Psoas muscle (tissue), 8 donors: ENCODE measurements around the gene RPS6KA2. TPM values are rescaled to one million over a fixed set of nuclear protein-coding genes. Genes with fewer than 3 reads are reported as not detected.

Experiments
- ATAC-seq, 4 donors: fragments of 200-7000 bp; cut with Tn5 transposase; one replicate each; pipeline ENCODE4 v1.9.1; 2020; ENCODE audit warnings: moderate library complexity in 3 of 4, mild to moderate bottlenecking in 2 of 4
- DNase-seq, 2 donors: peaks; one replicate each; pipeline ENCODE4 v3.0.0-alpha.2; 2020
- H3K27ac ChIP-seq: fragments of 200-600 bp; one replicate; pipeline ENCODE4 v1.8.0; 2022
- H3K27me3 ChIP-seq, 3 donors: fragments of 200-600 bp in 1 of 3; one replicate each; pipeline versions ENCODE4 v1.6.1 to v1.8.0; 2013 to 2022; ENCODE audit warnings: low read length in 2 of 3, mild to moderate bottlenecking in 2 of 3, moderate library complexity in 1 of 3; ENCODE audit not compliant: insufficient read depth in 3 of 3
- H3K36me3 ChIP-seq, 2 donors: fragments of 200-600 bp in 1 of 2; one replicate each; pipeline versions ENCODE4 v1.6.1 to v1.8.0; 2013 to 2022; ENCODE audit warnings: low read depth in 1 of 2, mild to moderate bottlenecking in 1 of 2, moderate library complexity in 1 of 2; ENCODE audit not compliant: insufficient read depth in 1 of 2
- H3K4me1 ChIP-seq: fragments of 200-600 bp; one replicate; pipeline ENCODE4 v1.8.0; 2022
- H3K4me3 ChIP-seq: fragments of 200-600 bp; one replicate; pipeline ENCODE4 v1.8.0; 2022; ENCODE audit warnings: mild to moderate bottlenecking
- H3K9me3 ChIP-seq: fragments of 200-600 bp; one replicate; pipeline ENCODE4 v1.8.0; 2022
- CTCF ChIP-seq: fragments of 200-600 bp; IDR thresholded peaks from one replicate; pipeline ENCODE4 v1.8.0; 2022; ENCODE audit warnings: antibody characterized with exemption
- WGBS, 3 donors: extraction: QIAGEN DNeasy Blood & Tissue Kit; methylation state at CpG; one replicate each; pipeline versions ENCODE4 v1.1.6 to v1.1.7; 2013; 5-methylcytosine and 5-hydroxymethylcytosine counted together
- intact Hi-C, 2 donors: fragments of 100-400 bp; cut with DNase I; formaldehyde crosslinking; loops; one replicate each; pipeline versions ENCODE4 v1.11.0 to v1.14.2; 2022
- polyA plus RNA-seq, 3 donors: library from polyadenylated mRNA; stranded (reverse); fragments of 200-250 nt; gene quantifications; one replicate each; pipeline ENCODE4 v1.2.3, GENCODE V29; 2013
- total RNA-seq, 4 donors: library from RNA; stranded (reverse); fragmentation: NEBNext Ultra II Directional in 2 of 4; extraction: Animal tissue kit (Norgen Biotek cat#: 25700) in 2 of 4; gene quantifications; one replicate each; pipeline versions ENCODE4 v1.2.1 to v1.2.4, GENCODE V29; 2021 to 2023
- donor health status: healthy with polysubstance abuse.
- donor health status: DM: no; HTN: no; CAD: no; lungs with moderate emphysema.
- donor health status: Bipolar disorder and iron deficiency.
- donor health status: healthy.
- donor health status: DM: yes; HTN: yes; CAD: no.
- donor health status: DM: no; HTN: no; CAD: no.
- donor health status: DM: no; HTN: no; CAD: no.
- donor health status: DM: yes; HTN: yes; CAD: no.

The RPS6KA2 gene
- total and polyA plus RNA-seq, 7 donors: 7.8 to 40.4 (median 20.0) TPM

- ATAC-seq (no peak), DNase-seq (no peak)
- TF ChIP-seq CTCF: no peak
- 97% methylated on average over 9 of the region's 9 CpGs for whole genome bisulfite sequencing, 3 donors
- no peaks in the 10 kb centered on the region for H3K27me3 ChIP-seq
- H3K27ac ChIP-seq: no peak overlapping the region
- intact Hi-C loops: no loop called here
- peaks cover 14% of the 10 kb centered on the region for H3K4me1 ChIP-seq
- no peaks in the 10 kb centered on the region for H3K9me3 ChIP-seq
- no peaks in the 10 kb centered on the region for H3K36me3 ChIP-seq
- H3K4me3 ChIP-seq: no peak overlapping the region
These were observed 43.0 kb upstream of the RPS6KA2 start for GRCh38 chr6:166670013-166670412.

DNA sequence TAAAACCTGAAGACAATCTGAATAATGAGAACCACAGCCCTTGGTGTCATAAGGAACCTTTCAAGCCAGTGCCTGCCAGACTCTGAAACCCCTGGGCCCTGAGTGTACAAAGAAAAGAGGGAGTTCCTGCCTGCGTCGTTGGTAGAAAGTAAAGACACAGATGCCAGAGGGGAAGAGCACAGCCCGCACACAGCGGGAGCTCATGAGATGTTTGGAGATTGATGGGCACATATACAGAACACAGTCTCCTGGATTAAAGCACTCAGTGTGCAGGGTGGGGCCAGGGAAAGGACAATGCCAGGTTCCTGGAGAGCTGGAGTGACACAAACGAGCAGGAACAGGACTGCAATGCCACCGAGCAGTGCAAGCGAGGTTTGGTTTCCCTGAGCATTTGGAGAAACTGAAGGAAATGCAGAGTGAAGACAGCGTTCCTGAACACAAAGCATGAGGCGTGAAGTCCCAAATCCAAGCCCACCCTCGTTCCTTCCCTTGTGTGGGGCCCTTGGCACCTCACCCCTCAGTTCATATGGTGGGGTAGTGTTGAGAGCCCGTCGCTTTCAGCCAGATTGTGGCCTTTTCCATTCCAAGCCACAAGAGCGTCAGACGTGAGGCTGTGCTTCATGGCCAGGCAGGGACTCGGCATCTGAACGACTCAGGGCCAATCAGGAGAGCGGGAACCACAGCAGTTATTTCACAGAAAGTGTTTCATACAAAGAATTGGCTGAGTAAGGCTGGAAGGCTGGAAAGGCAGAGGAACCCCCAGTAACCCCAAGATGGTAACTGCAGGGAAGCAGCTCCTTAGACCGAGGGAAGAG is 41.0 kb upstream of the RPS6KA2 start:
- TF ChIP-seq CTCF: no peak
- intact Hi-C loops: no loop called here
- no peaks in the 10 kb centered on the region for H3K9me3 ChIP-seq
- DNase-seq (no peak), ATAC-seq (no peak)
- 83 to 85% (median 84%) methylated on average over 18 of the region's 18 CpGs for WGBS, 3 donors
- no peak overlapping the region for H3K27ac ChIP-seq
- H3K4me1 ChIP-seq: peaks cover 7% of the 10 kb centered on the region
- no peaks in the 10 kb centered on the region for H3K36me3 ChIP-seq
- no peak overlapping the region for H3K4me3 ChIP-seq
- no peaks in the 10 kb centered on the region for H3K27me3 ChIP-seq

DNA sequence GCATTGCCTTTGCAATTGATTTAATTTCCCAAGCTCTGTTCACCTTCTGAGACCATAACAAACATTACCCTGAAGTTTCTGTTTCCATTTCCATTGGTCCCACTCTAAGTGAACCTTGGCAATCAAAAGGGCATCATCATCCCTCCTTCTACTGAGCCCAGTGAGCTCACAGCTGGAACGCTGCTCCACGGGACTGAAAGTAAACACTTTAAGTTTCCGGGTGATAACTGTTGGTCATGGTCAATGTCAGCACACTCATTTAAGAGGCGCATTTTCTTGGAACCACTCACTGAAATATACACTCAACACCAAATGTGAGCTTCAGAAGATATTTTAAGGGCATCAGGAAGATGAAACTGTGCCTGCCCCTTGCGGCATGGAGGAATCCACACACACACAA is 37.1 kb upstream of the RPS6KA2 start:
- intact Hi-C loops: no loop called here
- DNase-seq (no peak), ATAC-seq (no peak)
- Histone ChIP-seq H3K36me3 (no peaks in the 10 kb centered on the region), H3K4me1 (peaks cover 12% of the 10 kb centered on the region), H3K27ac (no peak overlapping the region), H3K4me3 (no peak overlapping the region), H3K27me3 (no peaks in the 10 kb centered on the region), H3K9me3 (no peaks in the 10 kb centered on the region)
- no peak for TF ChIP-seq CTCF
- 63 to 78% (median 66%) methylated on average over 5 of the region's 5 CpGs for WGBS, 3 donors

- Histone ChIP-seq H3K4me1 (peaks cover 17% of the 10 kb centered on the region), H3K27ac (no peak overlapping the region), H3K36me3 (no peaks in the 10 kb centered on the region), H3K9me3 (no peaks in the 10 kb centered on the region), H3K27me3 (no peaks in the 10 kb centered on the region), H3K4me3 (no peak overlapping the region)
- ATAC-seq (no peak), DNase-seq (no peak)
- intact Hi-C loops: no loop called here
- WGBS, 3 donors: 56 to 64% (median 60%) methylated on average over 6 of the region's 6 CpGs
- no peak for TF ChIP-seq CTCF
These were observed 36.5 kb upstream of the RPS6KA2 start for GRCh38 chr6:166663568-166663967.

GRCh38 chr6:166662690-166663089 is 35.6 kb upstream of the RPS6KA2 start:
- 96 to 97% (median 96%) methylated on average over 11 of the region's 11 CpGs for WGBS, 3 donors
- H3K4me3 ChIP-seq: no peak overlapping the region
- no peaks in the 10 kb centered on the region for H3K9me3 ChIP-seq
- no peaks in the 10 kb centered on the region for H3K27me3 ChIP-seq
- no peaks in the 10 kb centered on the region for H3K36me3 ChIP-seq
- DNase-seq (no peak), ATAC-seq (no peak)
- no peak overlapping the region for H3K27ac ChIP-seq
- TF ChIP-seq CTCF: no peak
- intact Hi-C loops: no loop called here
- H3K4me1 ChIP-seq: peaks cover 20% of the 10 kb centered on the region
